Mesendoderm (in vitro differentiated cells): Measurements from ENCODE around the gene MIA.

Experiments used
- DNase-seq: peaks from one replicate; pipeline ENCODE4 v3.0.0; 2013
- H2AK5ac ChIP-seq: 2 replicates; pipeline ENCODE4 v1.6.1; 2013; ENCODE audit warnings: low read length, inconsistent platforms
- H2BK120ac ChIP-seq: 2 replicates; pipeline ENCODE4 v1.6.1; 2013; ENCODE audit warnings: low read depth, mild to moderate bottlenecking, low read length, moderate library complexity, mixed read lengths
- H2BK15ac ChIP-seq: replicated peaks from 2 replicates; pipeline ENCODE4 v1.6.1; 2013; ENCODE audit warnings: low read depth, mild to moderate bottlenecking, moderate library complexity
- H2BK5ac ChIP-seq: 2 replicates; pipeline ENCODE4 v1.6.1; 2013; ENCODE audit warnings: low read length, inconsistent platforms
- H3K18ac ChIP-seq: 2 replicates; pipeline ENCODE4 v1.6.1; 2013; ENCODE audit warnings: mild to moderate bottlenecking, low read length, mixed read lengths
- H3K23ac ChIP-seq: one replicate; pipeline ENCODE4 v1.6.1; 2013; ENCODE audit warnings: low read length
- H3K27ac ChIP-seq: 2 replicates; pipeline ENCODE4 v1.5.1; 2013; ENCODE audit warnings: low read depth, mild to moderate bottlenecking, inconsistent platforms, low read length, moderate library complexity
- H3K27me3 ChIP-seq: 2 replicates; pipeline ENCODE4 v1.6.1; 2013; ENCODE audit warnings: low read length, control low read depth, mild to moderate bottlenecking, inconsistent platforms; ENCODE audit not compliant: insufficient read depth, poor library complexity
- H3K36me3 ChIP-seq: 2 replicates; pipeline ENCODE4 v1.6.1; 2013; ENCODE audit warnings: low read length, inconsistent platforms; ENCODE audit not compliant: control insufficient read depth, insufficient read depth
- H3K4ac ChIP-seq: one replicate; pipeline ENCODE4 v1.6.1; 2013; ENCODE audit warnings: low read depth, mild to moderate bottlenecking, low read length, moderate library complexity
- H3K4me1 ChIP-seq: 2 replicates; pipeline ENCODE4 v1.6.1; 2013; ENCODE audit warnings: low read depth, low read length, inconsistent platforms; ENCODE audit not compliant: control insufficient read depth
- H3K4me2 ChIP-seq: 2 replicates; pipeline ENCODE4 v1.6.1; 2013; ENCODE audit warnings: low read length
- H3K4me3 ChIP-seq: 2 replicates; pipeline ENCODE4 v1.5.1; 2013; ENCODE audit warnings: mild to moderate bottlenecking, low read length
- H3K56ac ChIP-seq: one replicate; pipeline ENCODE4 v1.6.1; 2013; ENCODE audit warnings: low read length
- H3K79me1 ChIP-seq: 2 replicates; pipeline ENCODE4 v1.6.1; 2013; ENCODE audit warnings: low read length, inconsistent platforms
- H3K79me2 ChIP-seq: 2 replicates; pipeline ENCODE4 v1.6.1; 2013; ENCODE audit warnings: mild to moderate bottlenecking, low read length; ENCODE audit not compliant: control insufficient read depth, insufficient read depth
- H3K9ac ChIP-seq: 2 replicates; pipeline ENCODE4 v1.6.1; 2013; ENCODE audit warnings: low read length, inconsistent platforms
- H4K5ac ChIP-seq: one replicate; pipeline ENCODE4 v1.6.1; 2013; ENCODE audit warnings: low read length
- H4K8ac ChIP-seq: one replicate; pipeline ENCODE4 v1.6.1; 2013; ENCODE audit warnings: low read depth, mild to moderate bottlenecking, control low read depth, low read length, moderate library complexity
- WGBS: extraction: QIAGEN DNeasy Blood & Tissue Kit; methylation state at CpG from one replicate; pipeline ENCODE4 v1.1.7; 2013; ENCODE audit warnings: low lambda C conversion rate, missing lambda C conversion rate; ENCODE audit not compliant: insufficient coverage; ENCODE audit errors: extremely low coverage; 5-methylcytosine and 5-hydroxymethylcytosine counted together

Gene MIA

GRCh38 chr19:40777645-40777936 is 2.3 kb downstream of the MIA start:
- no CpG with 5 or more reads among the region's 10 CpGs for WGBS
- no peak for DNase-seq
- Histone ChIP-seq H3K23ac (no peak overlapping the region), H3K9ac (peak overlapping the region; percentile 89), H3K27ac (peak overlapping the region; percentile 89), H3K56ac (peak overlapping the region; percentile 93), H3K36me3 (no peaks in the 10 kb centered on the region), H3K4ac (no peak overlapping the region), H3K27me3 (no peaks in the 10 kb centered on the region), H3K79me2 (no peaks in the 10 kb centered on the region), H3K79me1 (no peaks in the 10 kb centered on the region), H2BK120ac (no peak overlapping the region), H2BK5ac (peak overlapping the region; percentile 89), H4K5ac (no peak overlapping the region), H4K8ac (no peak overlapping the region), H3K4me2 (peak overlapping the region; percentile 94), H3K4me1 (peaks cover 5% of the 10 kb centered on the region), H3K18ac (peak overlapping the region; percentile 77), H3K4me3 (peak overlapping the region; percentile 48), H2AK5ac (no peak overlapping the region), H2BK15ac (no peak overlapping the region)

GRCh38 chr19:40777937-40778705 is 2.8 kb downstream of the MIA start, which contains the start of gene RAB4B:
Gene RAB4B (plus strand): TSS chr19:40778247. CDS start chr19:40778376, 129 bp downstream.
- peaks cover 5% of the 10 kb centered on the region for H3K4me1 ChIP-seq
- peak within 1 kb of the TSS; percentile 89 for H2BK5ac ChIP-seq
- peak within 1 kb of the TSS; percentile 94 for H3K4me2 ChIP-seq
- peak within 1 kb of the TSS; percentile 91 for H4K5ac ChIP-seq
- peak within 1 kb of the TSS; percentile 58 for H3K4ac ChIP-seq
- no peaks in the 10 kb centered on the region for H3K79me2 ChIP-seq
- H2BK15ac ChIP-seq, result no peak within 1 kb of the TSS
- H3K9ac ChIP-seq, result peak within 1 kb of the TSS; percentile 89
- no peaks in the 10 kb centered on the region for H3K36me3 ChIP-seq
- H3K27me3 ChIP-seq, result no peaks in the 10 kb centered on the region
- H2BK120ac ChIP-seq, result no peak within 1 kb of the TSS
- H3K18ac ChIP-seq, result peak within 1 kb of the TSS; percentile 77
- peak within 1 kb of the TSS; percentile 96 for H3K27ac ChIP-seq
- peak within 1 kb of the TSS; percentile 93 for H3K56ac ChIP-seq
- H3K4me3 ChIP-seq, result peak within 1 kb of the TSS; percentile 81
- no peaks in the 10 kb centered on the region for H3K79me1 ChIP-seq
- DNase-seq, result peak; percentile 100
- no peak within 1 kb of the TSS for H3K23ac ChIP-seq
- H4K8ac ChIP-seq, result no peak within 1 kb of the TSS
- H2AK5ac ChIP-seq, result no peak within 1 kb of the TSS
- WGBS, result no CpG with 5 or more reads among the region's 56 CpGs

GRCh38 chr19:40778706-40779284 is 3.5 kb downstream of the MIA start:
- H2BK5ac ChIP-seq, result no peak overlapping the region
- H4K5ac ChIP-seq, result no peak overlapping the region
- no peaks in the 10 kb centered on the region for H3K79me2 ChIP-seq
- H4K8ac ChIP-seq, result no peak overlapping the region
- H3K4me1 ChIP-seq, result peaks cover 5% of the 10 kb centered on the region
- H3K4me2 ChIP-seq, result peak overlapping the region; percentile 84
- no peaks in the 10 kb centered on the region for H3K36me3 ChIP-seq
- no peak overlapping the region for H3K4ac ChIP-seq
- no peak overlapping the region for H3K18ac ChIP-seq
- H3K23ac ChIP-seq, result no peak overlapping the region
- peak overlapping the region; percentile 87 for H3K56ac ChIP-seq
- H2AK5ac ChIP-seq, result no peak overlapping the region
- no peak for DNase-seq
- H3K9ac ChIP-seq, result peak overlapping the region; percentile 74
- H3K27ac ChIP-seq, result peak overlapping the region; percentile 96
- H3K79me1 ChIP-seq, result no peaks in the 10 kb centered on the region
- no CpG with 5 or more reads among the region's 7 CpGs for WGBS
- H3K4me3 ChIP-seq, result peak overlapping the region; percentile 38
- H3K27me3 ChIP-seq, result no peaks in the 10 kb centered on the region
- no peak overlapping the region for H2BK120ac ChIP-seq
- H2BK15ac ChIP-seq, result no peak overlapping the region

- Histone ChIP-seq H3K23ac (no peak overlapping the region), H3K4me1 (peaks cover 5% of the 10 kb centered on the region), H3K79me1 (no peaks in the 10 kb centered on the region), H3K56ac (no peak overlapping the region), H2BK15ac (no peak overlapping the region), H4K8ac (no peak overlapping the region), H4K5ac (no peak overlapping the region), H2BK120ac (no peak overlapping the region), H3K4ac (no peak overlapping the region), H3K36me3 (no peaks in the 10 kb centered on the region), H3K27ac (no peak overlapping the region), H3K79me2 (no peaks in the 10 kb centered on the region), H3K18ac (no peak overlapping the region), H3K9ac (no peak overlapping the region), H2AK5ac (no peak overlapping the region), H3K27me3 (no peaks in the 10 kb centered on the region), H2BK5ac (no peak overlapping the region), H3K4me3 (no peak overlapping the region), H3K4me2 (no peak overlapping the region)
- no peak for DNase-seq
- WGBS, result no CpG with 5 or more reads among the region's 5 CpGs
Observed at GRCh38 chr19:40780582-40780981, 5.3 kb downstream of the MIA start.

- H2BK5ac ChIP-seq, result no peak overlapping the region
- no peak overlapping the region for H3K27ac ChIP-seq
- H3K4me3 ChIP-seq, result no peak overlapping the region
- peak overlapping the region; percentile 89 for H3K23ac ChIP-seq
- no peak overlapping the region for H3K56ac ChIP-seq
- no peak overlapping the region for H3K18ac ChIP-seq
- H3K79me1 ChIP-seq, result no peaks in the 10 kb centered on the region
- H3K4me2 ChIP-seq, result no peak overlapping the region
- H2BK120ac ChIP-seq, result no peak overlapping the region
- no peaks in the 10 kb centered on the region for H3K79me2 ChIP-seq
- no peaks in the 10 kb centered on the region for H3K27me3 ChIP-seq
- DNase-seq, result no peak
- no peaks in the 10 kb centered on the region for H3K36me3 ChIP-seq
- no peak overlapping the region for H3K9ac ChIP-seq
- WGBS, result no CpG with 5 or more reads among the region's 7 CpGs
- no peak overlapping the region for H3K4ac ChIP-seq
- H3K4me1 ChIP-seq, result peaks cover 5% of the 10 kb centered on the region
- no peak overlapping the region for H2BK15ac ChIP-seq
- no peak overlapping the region for H4K8ac ChIP-seq
- no peak overlapping the region for H2AK5ac ChIP-seq
- H4K5ac ChIP-seq, result no peak overlapping the region
Observed at GRCh38 chr19:40781140-40781539, 5.8 kb downstream of the MIA start.
